BLaER1 (cell line): Measurements from ENCODE around the gene KRT80.
"Not testable (repeated sequence)": the region's sequence is repeated elsewhere in the genome, so short reads cannot be mapped to it uniquely, and the experiment has no call there.

Experiments used
- H3K27ac ChIP-seq: shearing (Covaris generic); formaldehyde crosslinking; 2 replicates; pipeline ENCODE4 v1.8.1; 2022
- H3K27me3 ChIP-seq: shearing (Covaris generic); formaldehyde crosslinking; 2 replicates; pipeline ENCODE4 v1.8.1; 2022
- H3K36me3 ChIP-seq: shearing (Covaris generic); formaldehyde crosslinking; 2 replicates; pipeline ENCODE4 v1.8.1; 2022
- H3K4me1 ChIP-seq: shearing (Covaris generic); formaldehyde crosslinking; 2 replicates; pipeline ENCODE4 v1.8.1; 2022
- H3K4me2 ChIP-seq: shearing (Covaris generic); formaldehyde crosslinking; 2 replicates; pipeline ENCODE4 v1.8.1; 2022
- H3K4me3 ChIP-seq: shearing (Covaris generic); formaldehyde crosslinking; 2 replicates; pipeline ENCODE4 v1.8.1; 2022
- H3K9ac ChIP-seq: shearing (Covaris generic); formaldehyde crosslinking; 2 replicates; pipeline ENCODE4 v1.8.1; 2022
- H3K9me3 ChIP-seq: shearing (Covaris generic); formaldehyde crosslinking; 2 replicates; pipeline ENCODE4 v1.8.1; 2022
- H4K20me1 ChIP-seq: shearing (Covaris generic); formaldehyde crosslinking; 2 replicates; pipeline ENCODE4 v1.8.1; 2022
- Cebpa-rat ChIP-seq: shearing (Covaris generic); IDR thresholded peaks from 2 replicates; pipeline ENCODE4 v1.8.1; 2022

KRT80 gene

GRCh38 chr12:52191841-52192791 is at the start of gene KRT80:
Gene KRT80, minus strand, starts transcription at chr12:52192014. Its CDS starts 112 bp downstream, at chr12:52191902.
- Histone ChIP-seq H3K27ac (peak within 1 kb of the TSS; percentile 62), H4K20me1 (no peaks in the 10 kb centered on the region), H3K4me3 (no peak within 1 kb of the TSS), H3K9ac (peak within 1 kb of the TSS; percentile 15; the same call in 1 of the 2 replicates), H3K9me3 (no peaks in the 10 kb centered on the region), H3K36me3 (no peaks in the 10 kb centered on the region), H3K27me3 (no peaks in the 10 kb centered on the region), H3K4me1 (peaks cover 71% of the 10 kb centered on the region), H3K4me2 (peak within 1 kb of the TSS; percentile 72)
- no peak for TF ChIP-seq Cebpa-rat

- Histone ChIP-seq H4K20me1 (no peaks in the 10 kb centered on the region), H3K9me3 (no peaks in the 10 kb centered on the region), H3K36me3 (no peaks in the 10 kb centered on the region), H3K4me2 (no peak overlapping the region), H3K27ac (no peak overlapping the region), H3K9ac (no peak overlapping the region), H3K4me3 (no peak overlapping the region), H3K27me3 (no peaks in the 10 kb centered on the region), H3K4me1 (peaks cover 34% of the 10 kb centered on the region)
- TF ChIP-seq Cebpa-rat, result no peak
These were observed 49.5 kb upstream of the KRT80 start for GRCh38 chr12:52241205-52241842.

- not testable (repeated sequence) for H3K27ac ChIP-seq, H3K4me3 ChIP-seq, H3K9ac ChIP-seq, H3K9me3 ChIP-seq, H4K20me1 ChIP-seq, H3K36me3 ChIP-seq, H3K27me3 ChIP-seq, H3K4me2 ChIP-seq
- H3K4me1 ChIP-seq, result peaks cover 31% of the 10 kb centered on the region
These were observed 48.4 kb upstream of the KRT80 start for GRCh38 chr12:52240247-52240646.

GRCh38 chr12:52239767-52240166 is 48.0 kb upstream of the KRT80 start:
- no peaks in the 10 kb centered on the region for H3K27me3 ChIP-seq
- TF ChIP-seq Cebpa-rat, result no peak
- H3K9me3 ChIP-seq, result no peaks in the 10 kb centered on the region
- peaks cover 31% of the 10 kb centered on the region for H3K4me1 ChIP-seq
- no peaks in the 10 kb centered on the region for H4K20me1 ChIP-seq
- H3K4me2 ChIP-seq, result no peak overlapping the region
- no peak overlapping the region for H3K9ac ChIP-seq
- no peaks in the 10 kb centered on the region for H3K36me3 ChIP-seq
- H3K4me3 ChIP-seq, result no peak overlapping the region
- no peak overlapping the region for H3K27ac ChIP-seq

- no peak overlapping the region for H3K4me3 ChIP-seq
These were observed 47.3 kb upstream of the KRT80 start for GRCh38 chr12:52238916-52239646.

GRCh38 chr12:52238207-52238840 is 46.5 kb upstream of the KRT80 start:
- Histone ChIP-seq H4K20me1 (no peaks in the 10 kb centered on the region), H3K27ac (no peak overlapping the region), H3K4me3 (no peak overlapping the region), H3K9ac (no peak overlapping the region), H3K4me2 (no peak overlapping the region), H3K36me3 (no peaks in the 10 kb centered on the region), H3K9me3 (no peaks in the 10 kb centered on the region), H3K27me3 (peaks cover 4% of the 10 kb centered on the region; the same call in 1 of the 2 replicates), H3K4me1 (peaks cover 21% of the 10 kb centered on the region)
- no peak for TF ChIP-seq Cebpa-rat

More at GRCh38 chr12:52238916-52239646, 47.3 kb upstream of the KRT80 start:
- H3K27me3 ChIP-seq, result no peaks in the 10 kb centered on the region
- H4K20me1 ChIP-seq, result no peaks in the 10 kb centered on the region
- no peaks in the 10 kb centered on the region for H3K9me3 ChIP-seq
- no peak for TF ChIP-seq Cebpa-rat
- peaks cover 28% of the 10 kb centered on the region for H3K4me1 ChIP-seq
- H3K9ac ChIP-seq, result no peak overlapping the region
- no peaks in the 10 kb centered on the region for H3K36me3 ChIP-seq
- H3K4me2 ChIP-seq, result no peak overlapping the region
- H3K27ac ChIP-seq, result no peak overlapping the region

GRCh38 chr12:52236386-52237050 is 44.7 kb upstream of the KRT80 start:
- Histone ChIP-seq H3K4me1 (peaks cover 17% of the 10 kb centered on the region), H3K9ac (no peak overlapping the region), H3K27me3 (peaks cover 14% of the 10 kb centered on the region; the same call in 1 of the 2 replicates), H4K20me1 (no peaks in the 10 kb centered on the region), H3K4me3 (no peak overlapping the region), H3K36me3 (no peaks in the 10 kb centered on the region), H3K9me3 (no peaks in the 10 kb centered on the region), H3K4me2 (no peak overlapping the region), H3K27ac (no peak overlapping the region)
- no peak for TF ChIP-seq Cebpa-rat

GRCh38 chr12:52235822-52236361 is 44.1 kb upstream of the KRT80 start:
- H3K27ac ChIP-seq, result peak overlapping the region; percentile 30; the same call in 1 of the 2 replicates
- no peaks in the 10 kb centered on the region for H3K36me3 ChIP-seq
- H3K9ac ChIP-seq, result no peak overlapping the region
- no peak overlapping the region for H3K4me3 ChIP-seq
- no peaks in the 10 kb centered on the region for H4K20me1 ChIP-seq
- H3K4me1 ChIP-seq, result peaks cover 17% of the 10 kb centered on the region
- H3K9me3 ChIP-seq, result no peaks in the 10 kb centered on the region
- H3K4me2 ChIP-seq, result peak overlapping the region; percentile 64
- TF ChIP-seq Cebpa-rat, result no peak
- peaks cover 14% of the 10 kb centered on the region; the same call in 1 of the 2 replicates for H3K27me3 ChIP-seq
